Liver (tissue), 3 donors: ENCODE data around the gene CPT1A.

Experiments used
- CTCF ChIP-seq: fragments of 150-350 bp; IDR thresholded peaks from 2 replicates; pipeline ENCODE4 v1.5.1; 2017; ENCODE audit warnings: improper control_type of control experiment, low read depth, low read length; ENCODE audit not compliant: missing input control
- FOXA1 ChIP-seq: IDR thresholded peaks from 2 replicates; pipeline ENCODE4 v1.6.1; 2016; ENCODE audit warnings: antibody characterized with exemption
- GABPA ChIP-seq, 2 donors: IDR thresholded peaks in 1 of 2; conservative IDR thresholded peaks in 1 of 2; 2 replicates each; pipeline ENCODE4 v1.6.1; 2016; ENCODE audit warnings: antibody characterized with exemption in 2 of 2, mild to moderate bottlenecking in 1 of 2, moderate library complexity in 1 of 2
- JUND ChIP-seq, 2 donors: IDR thresholded peaks; 2 replicates each; pipeline ENCODE4 v1.6.1; 2016; ENCODE audit warnings: antibody characterized with exemption in 2 of 2
- MAX ChIP-seq: IDR thresholded peaks from 2 replicates; pipeline ENCODE4 v1.6.1; 2016; ENCODE audit warnings: antibody characterized with exemption
- NR2F2 ChIP-seq: IDR thresholded peaks from 2 replicates; pipeline ENCODE4 v1.6.1; 2016; ENCODE audit warnings: antibody characterized with exemption
- REST ChIP-seq: IDR thresholded peaks from 2 replicates; pipeline ENCODE4 v1.6.1; 2016; ENCODE audit warnings: antibody characterized with exemption, mild to moderate bottlenecking
- RXRA ChIP-seq, 2 donors: IDR thresholded peaks; 2 replicates each; pipeline ENCODE4 v1.6.1; 2017 to 2018; ENCODE audit warnings: antibody characterized with exemption in 2 of 2, mild to moderate bottlenecking in 1 of 2
- TAF1 ChIP-seq: conservative IDR thresholded peaks from 2 replicates; pipeline ENCODE4 v1.6.1; 2016; ENCODE audit warnings: antibody characterized with exemption, mild to moderate bottlenecking
- YY1 ChIP-seq: IDR thresholded peaks from 2 replicates; pipeline ENCODE4 v1.6.1; 2016; ENCODE audit warnings: antibody characterized with exemption, mild to moderate bottlenecking
- donor health status: healthy.
- donor health status: healthy.

GRCh38 chr11:68839911-68840641 is 1.6 kb downstream of the CPT1A start:
- no peak for TF ChIP-seq FOXA1
- no peak for TF ChIP-seq TAF1
- no peak for TF ChIP-seq RXRA (IDR thresholded peaks at IDR 0.05)
- no peak for TF ChIP-seq CTCF
- TF ChIP-seq NR2F2 = no peak
- no peak for TF ChIP-seq YY1
- TF ChIP-seq MAX = no peak
- TF ChIP-seq JUND (IDR thresholded peaks at IDR 0.05) = no peak
- TF ChIP-seq GABPA (IDR thresholded peaks at IDR 0.05 in 1 of 2, conservative IDR thresholded peaks at IDR 0.05 in 1 of 2) = no peak
- TF ChIP-seq REST = no peak
